Coronary artery (tissue), 2 donors: ENCODE data around the gene CCR2.

ENCODE experiments used
- DNase-seq: peaks from one replicate; pipeline ENCODE4 v3.0.0-alpha.2; 2017; ENCODE audit warnings: low spot score
- H3K27ac ChIP-seq, 2 donors: fragments of 200-600 bp; sonication (generic); one replicate each; pipeline ENCODE4 v1.5.1; 2016 to 2019
- H3K4me3 ChIP-seq: fragments of 200-600 bp; sonication (generic); 2 replicates; pipeline ENCODE4 v1.5.1; 2016; ENCODE audit warnings: mild to moderate bottlenecking, moderate library complexity
- CTCF ChIP-seq: fragments of 200-600 bp; sonication (generic); IDR thresholded peaks from one replicate; pipeline ENCODE4 v1.5.1; 2019; ENCODE audit warnings: antibody characterized with exemption

The CCR2 gene

DNA sequence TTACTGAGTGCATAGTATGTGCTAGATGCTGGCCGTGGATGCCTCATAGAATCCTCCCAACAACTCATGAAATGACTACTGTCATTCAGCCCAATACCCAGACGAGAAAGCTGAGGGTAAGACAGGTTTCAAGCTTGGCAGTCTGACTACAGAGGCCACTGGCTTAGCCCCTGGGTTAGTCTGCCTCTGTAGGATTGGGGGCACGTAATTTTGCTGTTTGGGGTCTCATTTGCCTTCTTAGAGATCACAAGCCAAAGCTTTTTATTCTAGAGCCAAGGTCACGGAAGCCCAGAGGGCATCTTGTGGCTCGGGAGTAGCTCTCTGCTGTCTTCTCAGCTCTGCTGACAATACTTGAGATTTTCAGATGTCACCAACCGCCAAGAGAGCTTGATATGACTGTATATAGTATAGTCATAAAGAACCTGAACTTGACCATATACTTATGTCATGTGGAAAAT lies 15.8 kb downstream of the CCR2 start:
- no peak overlapping the region for H3K4me3 ChIP-seq
- TF ChIP-seq CTCF = no peak
- no peak for DNase-seq
- no peak overlapping the region for H3K27ac ChIP-seq

DNA sequence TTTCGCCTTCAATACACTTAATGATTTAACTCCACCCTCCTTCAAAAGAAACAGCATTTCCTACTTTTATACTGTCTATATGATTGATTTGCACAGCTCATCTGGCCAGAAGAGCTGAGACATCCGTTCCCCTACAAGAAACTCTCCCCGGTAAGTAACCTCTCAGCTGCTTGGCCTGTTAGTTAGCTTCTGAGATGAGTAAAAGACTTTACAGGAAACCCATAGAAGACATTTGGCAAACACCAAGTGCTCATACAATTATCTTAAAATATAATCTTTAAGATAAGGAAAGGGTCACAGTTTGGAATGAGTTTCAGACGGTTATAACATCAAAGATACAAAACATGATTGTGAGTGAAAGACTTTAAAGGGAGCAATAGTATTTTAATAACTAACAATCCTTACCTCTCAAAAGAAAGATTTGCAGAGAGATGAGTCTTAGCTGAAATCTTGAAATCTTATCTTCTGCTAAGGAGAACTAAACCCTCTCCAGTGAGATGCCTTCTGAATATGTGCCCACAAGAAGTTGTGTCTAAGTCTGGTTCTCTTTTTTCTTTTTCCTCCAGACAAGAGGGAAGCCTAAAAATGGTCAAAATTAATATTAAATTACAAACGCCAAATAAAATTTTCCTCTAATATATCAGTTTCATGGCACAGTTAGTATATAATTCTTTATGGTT lies 17.1 kb downstream of the CCR2 start, which contains the start of gene CCR5:
Gene CCR5 (plus strand): TSS at position 108 of the 680 bp plus-strand sequence. CDS start 1,957 bp downstream, outside the sequence.
- no peak for DNase-seq
- Histone ChIP-seq H3K4me3 (no peak within 1 kb of the TSS), H3K27ac (no peak within 1 kb of the TSS)
- no peak for TF ChIP-seq CTCF

- Histone ChIP-seq H3K27ac (no peak overlapping the region), H3K4me3 (no peak overlapping the region)
- no peak for TF ChIP-seq CTCF
- DNase-seq = no peak
These were observed 17.8 kb downstream of the CCR2 start for GRCh38 chr3:46371519-46372340.

GRCh38 chr3:46372492-46373359 lies 18.8 kb downstream of the CCR2 start:
- DNase-seq = no peak
- TF ChIP-seq CTCF = no peak
- Histone ChIP-seq H3K4me3 (no peak overlapping the region), H3K27ac (no peak overlapping the region)

- no peak for TF ChIP-seq CTCF
- Histone ChIP-seq H3K4me3 (no peak overlapping the region), H3K27ac (no peak overlapping the region)
- DNase-seq = no peak
These were observed 20.8 kb downstream of the CCR2 start for GRCh38 chr3:46374755-46375154.

DNA sequence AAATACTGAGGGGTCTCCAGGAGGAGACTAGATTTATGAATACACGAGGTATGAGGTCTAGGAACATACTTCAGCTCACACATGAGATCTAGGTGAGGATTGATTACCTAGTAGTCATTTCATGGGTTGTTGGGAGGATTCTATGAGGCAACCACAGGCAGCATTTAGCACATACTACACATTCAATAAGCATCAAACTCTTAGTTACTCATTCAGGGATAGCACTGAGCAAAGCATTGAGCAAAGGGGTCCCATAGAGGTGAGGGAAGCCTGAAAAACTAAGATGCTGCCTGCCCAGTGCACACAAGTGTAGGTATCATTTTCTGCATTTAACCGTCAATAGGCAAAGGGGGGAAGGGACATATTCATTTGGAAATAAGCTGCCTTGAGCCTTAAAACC lies 21.3 kb downstream of the CCR2 start:
- Histone ChIP-seq H3K4me3 (no peak overlapping the region), H3K27ac (no peak overlapping the region)
- no peak for TF ChIP-seq CTCF
- DNase-seq = no peak
